DLD1 (cell line): ENCODE measurements around the gene PDE6C.
"Not testable (repeated sequence)": the region's sequence is repeated elsewhere in the genome, so short reads cannot be mapped to it uniquely, and the experiment has no call there.

Experiments used
- in situ Hi-C: cut with HindIII; loops from 2 replicates; pipeline ENCODE4 v1.10.0; 2017; ENCODE audit warnings: low sequenced_read_pairs

PDE6C gene

DNA sequence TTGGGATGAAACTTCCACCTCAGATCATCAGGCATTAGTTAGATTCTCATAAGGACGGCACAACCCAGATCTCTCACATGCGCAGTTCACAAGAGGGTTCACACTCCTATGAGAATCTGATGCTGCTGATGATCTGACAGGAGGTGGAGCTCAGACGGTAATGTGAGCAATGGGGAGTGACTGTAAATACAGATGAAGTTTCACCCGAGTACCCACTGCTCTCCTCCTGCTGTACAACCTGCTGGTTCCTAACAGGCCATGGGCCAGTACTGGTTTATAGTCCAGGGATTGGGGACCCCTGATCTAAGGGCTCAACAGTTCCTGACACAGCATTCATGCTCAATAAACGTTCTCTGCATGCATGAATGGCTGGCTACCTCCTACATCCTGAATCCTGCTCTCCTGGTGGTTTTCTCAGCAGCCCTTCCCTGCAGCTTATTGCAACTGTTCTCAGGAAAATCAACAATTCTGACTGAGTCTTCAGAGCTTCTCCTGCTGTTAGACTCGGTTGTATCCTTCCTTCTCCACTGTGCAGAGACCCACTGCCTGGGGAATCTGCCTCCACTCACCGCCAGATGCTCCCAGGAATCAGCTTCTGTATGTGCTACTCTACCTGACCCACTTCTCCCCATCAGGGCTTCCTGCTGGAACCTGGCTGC is 17.4 kb downstream of the PDE6C start:
- in situ Hi-C loops, result loop anchor here (5.0 kb wide), 1 partner anchor 57 kb away; no protein-coding TSS in a partner anchor

DNA sequence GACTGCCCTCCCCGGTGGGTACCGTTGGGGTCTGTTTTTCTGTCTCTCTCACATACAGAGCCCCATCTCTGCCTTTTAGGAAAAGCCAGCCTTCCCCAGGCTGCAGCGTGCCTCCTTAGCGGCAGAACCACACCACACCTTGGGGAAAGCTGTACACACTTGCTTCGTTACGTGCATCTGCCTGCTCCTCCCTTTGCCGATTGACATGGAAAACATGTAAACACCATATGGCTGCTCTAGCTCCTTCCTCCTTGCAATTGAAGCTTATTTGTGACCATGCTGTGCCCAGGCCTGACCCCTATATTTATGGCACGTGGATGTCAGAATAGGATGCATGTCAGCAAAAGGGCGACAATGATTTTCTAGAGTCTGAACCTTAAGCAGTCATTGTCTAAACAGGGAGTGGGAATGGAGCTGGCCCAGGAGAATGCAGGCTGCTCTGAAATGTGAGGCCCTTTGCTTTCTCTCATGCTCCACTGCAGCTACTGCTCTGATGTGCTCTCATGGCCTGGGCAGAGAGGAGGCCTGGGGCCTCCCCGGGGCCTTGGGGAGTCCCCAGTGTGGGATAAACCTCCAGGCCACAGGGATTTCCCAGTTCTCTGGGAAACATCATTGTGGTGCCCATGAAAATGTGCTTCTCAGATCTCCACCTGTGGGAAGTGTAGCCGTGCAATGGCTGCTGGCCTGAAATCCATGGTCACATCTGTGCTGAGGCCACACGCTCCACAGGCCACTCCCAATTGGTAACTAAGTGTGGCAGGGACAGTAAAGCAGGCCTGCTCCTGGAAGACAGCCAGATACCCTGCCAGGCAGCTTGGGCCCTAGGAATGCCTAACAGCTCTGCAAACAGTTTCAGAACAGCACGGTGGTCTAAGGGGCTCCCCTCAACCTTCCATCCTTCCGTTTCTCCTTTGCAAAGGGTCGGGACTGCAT is 18.6 kb downstream of the PDE6C start:
- in situ Hi-C loops, result loop anchor here (5.0 kb wide), 1 partner anchor 59 kb away; no protein-coding TSS in a partner anchor

DNA sequence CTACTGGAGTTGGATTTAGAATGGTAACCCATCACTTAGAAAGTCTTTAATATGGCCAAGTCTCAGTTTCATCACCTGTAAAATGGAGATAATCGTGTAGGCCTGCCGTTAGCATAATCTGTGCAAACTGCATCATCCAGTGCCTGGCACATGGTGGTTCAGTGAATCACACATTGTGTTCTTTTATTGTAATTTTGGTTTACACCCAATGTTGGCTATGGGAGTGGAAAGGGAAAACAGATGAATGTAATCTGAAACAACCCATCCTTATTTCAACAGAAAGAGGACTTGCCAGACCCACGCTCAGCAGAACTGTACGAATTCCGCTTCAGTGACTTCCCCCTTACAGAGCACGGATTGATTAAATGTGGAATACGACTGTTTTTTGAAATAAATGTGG is 27.5 kb downstream of the PDE6C start:
- in situ Hi-C loops, result no loop called here

DNA sequence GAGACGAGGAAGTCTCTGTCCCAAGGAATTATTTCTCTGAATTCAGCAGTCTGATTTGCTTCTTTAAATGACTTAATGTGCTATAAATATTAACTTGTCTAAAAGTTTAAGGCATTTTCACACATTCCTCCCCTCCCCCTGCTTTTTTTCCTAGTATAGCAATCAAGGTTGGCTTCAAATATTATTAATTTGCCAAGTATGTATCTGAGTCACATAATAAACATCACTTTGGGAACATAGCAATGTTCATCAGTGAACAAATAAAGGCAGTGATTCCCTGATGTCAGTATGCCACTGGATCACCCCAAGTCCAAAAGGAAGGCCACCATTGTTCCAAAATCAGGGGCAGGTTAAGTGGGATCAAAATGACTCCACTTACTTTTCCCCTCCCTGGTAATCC is 40.5 kb downstream of the PDE6C start:
- in situ Hi-C loops, result no loop called here

DNA sequence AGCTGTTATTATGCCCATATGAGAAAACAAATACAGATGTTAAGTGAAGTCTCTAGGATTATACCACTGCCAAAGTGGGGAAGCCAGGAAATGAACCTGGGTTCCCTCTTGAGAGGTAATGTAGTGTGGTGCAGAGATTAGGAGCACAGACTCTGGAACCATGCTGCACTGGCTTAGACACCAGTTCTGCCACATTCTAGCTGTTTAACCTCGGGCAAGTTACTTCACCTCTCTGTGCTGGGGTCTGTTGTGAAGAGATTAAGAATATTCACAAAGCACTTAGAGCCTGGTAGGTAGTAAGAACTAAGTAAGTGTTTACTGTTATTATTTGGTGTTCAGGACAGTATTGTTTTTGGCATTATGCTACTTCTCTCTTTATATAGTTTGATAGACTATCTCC is 41.9 kb downstream of the PDE6C start:
- in situ Hi-C loops, result no loop called here

DNA sequence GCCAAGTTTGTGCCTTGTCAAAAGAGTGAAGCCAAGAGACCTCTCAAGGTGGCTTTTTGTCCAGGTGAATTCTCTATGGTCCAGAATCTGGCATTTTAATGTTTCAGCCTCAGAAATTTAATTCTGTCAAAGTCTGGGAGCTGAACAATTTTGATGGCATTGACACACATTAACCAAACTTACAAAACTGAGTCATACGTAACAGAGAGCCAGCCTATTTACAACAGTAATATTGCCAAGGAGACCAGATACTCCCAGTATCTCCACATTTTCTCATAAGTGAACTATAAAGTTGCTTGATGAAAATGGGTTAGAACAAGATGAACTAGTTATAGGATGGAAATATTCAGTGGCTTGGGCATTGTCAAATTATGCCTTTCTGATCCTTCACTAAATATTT is 43.8 kb downstream of the PDE6C start:
- in situ Hi-C loops, result no loop called here

DNA sequence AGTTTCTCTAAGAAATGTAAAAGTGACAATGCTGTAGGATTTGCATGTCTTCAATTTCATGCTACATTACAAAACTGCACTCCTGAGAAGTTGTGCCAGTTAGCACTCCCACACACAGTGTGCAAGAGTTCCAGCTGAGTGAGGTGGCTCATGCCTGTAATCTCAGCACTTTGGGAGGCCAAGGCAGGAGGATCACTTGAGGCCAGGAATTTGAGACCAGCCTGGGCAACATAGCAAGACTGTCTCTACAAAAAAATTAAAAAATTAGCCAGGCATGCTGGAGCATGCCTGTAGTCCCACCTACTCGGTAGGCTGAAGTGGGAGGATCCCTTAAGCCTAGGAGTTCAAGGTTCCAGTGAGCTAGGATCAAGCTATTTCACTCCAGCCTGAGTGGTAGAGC is 45.4 kb downstream of the PDE6C start:
- in situ Hi-C loops, result no loop called here

DNA sequence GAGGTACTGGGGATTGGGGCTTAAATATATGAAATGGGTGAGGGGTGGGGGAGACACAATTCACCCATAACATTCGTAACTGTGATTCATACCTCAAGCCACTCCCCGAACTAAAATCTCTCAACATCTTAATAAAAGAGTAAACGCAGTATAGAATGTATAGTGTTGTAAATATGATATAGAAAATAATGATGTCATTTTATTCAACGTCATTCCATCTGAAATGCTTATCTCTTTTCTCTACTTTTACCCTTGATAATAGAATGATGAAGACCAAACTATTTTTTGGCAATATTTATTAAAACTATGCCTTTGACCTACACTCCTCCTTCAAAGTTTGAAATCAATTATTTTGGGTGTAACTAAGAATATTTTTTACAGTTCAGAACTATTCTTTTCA is 53.7 kb downstream of the PDE6C start:
- in situ Hi-C loops, result no loop called here

DNA sequence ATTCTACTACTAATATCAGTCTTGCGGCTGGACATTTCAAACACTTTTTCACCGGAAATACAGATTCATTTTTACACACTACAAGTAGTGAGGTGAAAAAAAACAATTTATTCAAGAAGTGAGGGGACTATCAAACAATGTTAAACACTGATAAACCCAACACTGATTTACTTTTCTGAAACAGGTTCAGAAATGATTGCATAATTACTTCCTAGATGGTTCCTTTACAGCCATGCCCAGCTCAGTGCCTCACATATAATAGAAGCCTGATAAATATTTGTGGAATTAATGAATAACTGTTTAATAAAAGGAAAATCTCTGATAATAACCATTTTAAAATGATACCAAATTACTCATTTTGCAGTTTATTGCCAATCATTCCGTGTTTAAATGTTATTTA is 55.5 kb downstream of the PDE6C start:
- in situ Hi-C loops, result no loop called here

DNA sequence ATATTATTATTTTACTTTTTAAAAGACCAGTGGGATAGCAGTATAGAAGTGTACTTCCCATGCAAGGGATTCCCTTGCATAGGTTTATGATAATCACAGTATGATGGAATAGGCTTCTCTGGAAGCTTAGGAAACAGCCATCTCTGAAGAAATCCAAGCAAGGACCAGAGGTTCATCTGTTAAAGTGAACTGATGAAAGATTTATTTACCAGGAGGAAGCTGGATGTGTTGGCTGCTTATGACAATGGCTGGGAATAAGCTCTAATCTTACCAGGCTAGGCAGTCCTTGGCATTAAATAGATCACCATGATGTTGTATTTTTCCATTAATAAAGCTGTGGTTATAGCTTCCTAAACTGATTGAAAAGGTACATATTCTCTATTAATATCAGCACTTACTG is 58.0 kb downstream of the PDE6C start:
- in situ Hi-C loops, result no loop called here

DNA sequence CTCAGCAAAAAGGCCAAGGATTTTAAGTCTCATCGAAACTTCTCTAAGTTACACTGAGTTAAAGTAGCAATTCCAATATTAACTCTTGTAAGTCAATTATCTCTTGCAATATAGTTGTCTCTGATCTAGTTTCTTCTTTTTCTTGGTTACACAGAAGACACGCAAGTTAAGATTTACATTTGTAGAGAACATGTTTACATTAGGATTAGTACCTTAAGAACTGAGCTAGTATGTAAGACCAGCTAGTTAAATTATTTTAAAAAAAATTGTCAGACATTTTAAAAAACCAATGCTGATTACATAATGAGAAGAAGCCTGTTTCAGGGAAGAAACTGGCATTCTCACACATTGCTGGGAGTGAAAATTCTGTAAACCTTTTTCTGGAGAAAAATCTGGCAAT is 58.7 kb downstream of the PDE6C start:
- in situ Hi-C loops, result no loop called here

DNA sequence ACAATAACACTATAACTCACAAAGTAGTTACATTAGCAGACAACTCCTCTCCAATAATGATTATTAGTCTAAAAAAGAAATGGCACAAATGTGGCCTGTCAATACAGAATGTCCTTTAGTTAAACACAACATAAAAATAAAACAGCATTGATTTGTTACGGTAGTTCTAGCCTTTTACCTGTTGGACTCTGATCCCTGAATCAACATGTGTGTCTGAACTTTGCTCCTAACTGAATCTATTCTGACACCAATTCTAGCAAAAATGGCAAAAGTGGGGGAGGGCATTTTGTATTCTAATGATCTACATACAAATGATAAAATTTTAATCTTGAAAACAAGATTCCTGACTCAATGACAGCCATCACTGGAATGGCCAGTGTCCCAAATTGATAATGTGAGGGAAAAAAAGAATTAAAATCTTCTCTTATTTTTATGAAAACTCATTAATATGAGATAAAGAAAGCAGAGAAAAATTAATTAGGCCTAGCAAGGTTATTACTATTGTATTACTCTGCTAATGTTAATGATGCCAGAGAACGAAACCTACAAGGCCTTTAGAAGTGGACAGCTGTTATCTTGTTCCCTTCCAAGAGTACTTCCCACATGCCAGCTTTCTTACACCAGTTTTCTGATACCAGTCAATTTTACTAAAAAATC is 59.8 kb downstream of the PDE6C start:
- in situ Hi-C loops, result no loop called here

DNA sequence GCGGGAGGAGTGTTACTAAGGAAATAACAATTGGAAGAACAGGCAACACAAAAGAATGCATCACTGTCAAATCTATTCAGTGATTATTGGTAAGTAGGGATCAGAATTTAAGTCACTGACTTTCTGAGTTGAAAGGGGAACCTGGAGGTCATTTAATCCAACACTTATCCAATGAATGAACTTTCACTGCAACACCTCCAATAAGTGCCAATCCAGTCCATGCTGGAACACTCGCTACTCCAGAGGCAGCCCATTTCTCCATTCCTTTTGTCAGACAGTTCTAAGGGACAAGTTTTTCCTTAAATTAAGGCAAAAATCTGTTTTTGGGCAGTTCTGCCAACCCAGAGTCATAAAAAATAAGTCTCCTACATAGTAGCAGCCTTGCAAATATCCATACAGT is 60.6 kb downstream of the PDE6C start:
- in situ Hi-C loops, result no loop called here

DNA sequence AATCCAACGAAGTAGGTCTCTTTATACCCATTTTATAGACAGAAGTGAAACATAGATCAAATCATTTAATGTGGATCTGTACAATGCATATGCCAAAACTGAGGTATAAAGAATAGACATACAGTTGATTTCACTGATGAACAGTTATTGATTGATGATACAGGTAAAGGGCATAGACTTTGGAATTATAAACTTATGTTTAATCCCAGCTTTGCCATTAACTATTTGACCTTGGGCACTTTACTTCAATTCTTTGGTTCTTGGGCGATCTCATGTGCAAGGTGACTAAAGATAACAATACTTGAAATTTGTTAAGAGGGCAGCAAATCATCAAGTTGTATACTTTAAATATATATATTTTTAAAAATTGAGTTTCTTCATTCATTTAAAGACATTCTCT is 61.5 kb downstream of the PDE6C start:
- in situ Hi-C loops, result no loop called here

DNA sequence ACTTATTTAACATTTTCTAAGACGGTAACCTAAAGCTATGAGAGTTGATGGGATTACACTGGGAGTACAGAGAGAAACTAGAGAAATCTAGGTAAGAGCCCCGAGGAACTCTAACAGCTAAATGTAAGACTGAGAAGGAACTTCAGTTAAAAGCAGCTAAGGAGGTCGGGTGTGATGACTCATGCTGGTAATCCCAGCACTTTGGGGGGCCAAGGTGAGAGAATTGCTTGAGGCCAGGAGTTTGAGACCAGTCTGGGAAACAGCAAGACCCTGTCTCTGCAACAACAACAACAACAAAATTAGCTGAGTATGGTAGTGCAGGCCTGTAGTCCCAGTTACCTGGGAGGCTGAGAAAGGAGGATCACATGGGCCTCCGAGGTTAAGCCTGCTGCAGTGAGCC is 66.0 kb downstream of the PDE6C start:
- in situ Hi-C loops, result no loop called here

DNA sequence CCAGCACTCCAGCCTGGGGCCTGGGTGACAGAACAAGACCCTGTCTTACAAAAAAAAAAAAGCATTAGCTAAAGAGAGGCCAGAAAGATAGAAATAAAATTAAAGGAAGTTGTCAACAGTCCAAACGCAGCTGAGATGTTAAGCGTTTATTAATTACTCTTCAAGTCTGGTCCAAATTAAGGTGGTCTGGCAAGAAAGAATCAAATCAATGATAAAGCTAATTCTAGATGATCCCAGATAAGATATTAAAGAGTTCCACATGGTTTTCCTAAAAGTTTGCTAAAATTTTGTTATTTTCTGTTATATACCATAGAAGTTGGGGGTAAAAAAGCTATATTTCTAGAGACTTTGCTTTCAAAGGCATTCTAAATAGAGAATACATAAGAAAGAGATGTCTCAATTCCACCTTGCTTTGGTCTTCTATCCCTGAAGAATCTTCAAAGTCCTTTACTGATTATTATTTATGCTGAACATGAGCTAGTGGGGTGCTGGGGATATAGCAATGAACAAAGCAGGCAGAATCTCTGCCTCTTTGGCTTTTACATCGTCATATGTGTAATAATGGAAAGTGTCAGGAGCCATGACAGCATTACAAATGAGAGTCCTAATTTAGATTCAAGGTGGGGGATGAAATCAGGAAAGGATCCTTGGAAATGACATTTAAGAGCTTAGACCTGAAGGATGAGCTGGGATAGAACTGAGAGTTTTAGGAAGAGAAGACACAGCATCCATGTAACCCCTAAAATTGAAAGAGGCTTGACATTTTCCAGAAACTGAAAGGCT is 66.7 kb downstream of the PDE6C start:
- in situ Hi-C loops, result no loop called here

DNA sequence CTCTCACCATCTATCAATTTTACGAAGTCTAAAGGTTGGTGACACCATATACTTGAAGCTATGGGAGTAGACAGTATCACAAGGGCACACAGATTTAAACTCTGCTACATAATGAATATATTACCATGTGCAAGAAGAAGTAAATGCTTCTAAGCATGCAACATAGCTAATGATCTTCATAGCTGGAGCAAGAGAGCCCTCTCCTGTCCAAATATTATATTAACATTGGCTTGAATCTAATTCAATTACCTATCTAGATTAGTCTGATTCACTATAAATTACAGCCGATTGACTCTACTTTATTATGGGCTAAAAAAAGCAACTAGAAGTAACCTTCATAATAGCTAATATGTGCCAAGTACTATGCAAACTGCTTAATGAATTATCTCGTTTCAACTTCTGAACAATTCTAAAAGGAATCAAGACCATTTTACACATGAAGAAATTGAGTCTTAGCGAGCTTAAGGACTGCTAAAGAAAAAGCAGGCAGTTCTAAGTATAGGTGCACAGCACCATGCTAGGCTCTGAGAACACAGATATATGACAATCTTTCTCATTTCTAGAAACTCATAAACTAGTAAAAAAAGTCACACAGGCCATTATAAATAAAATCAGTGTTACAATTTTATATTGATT is 68.2 kb downstream of the PDE6C start:
- in situ Hi-C loops, result no loop called here

DNA sequence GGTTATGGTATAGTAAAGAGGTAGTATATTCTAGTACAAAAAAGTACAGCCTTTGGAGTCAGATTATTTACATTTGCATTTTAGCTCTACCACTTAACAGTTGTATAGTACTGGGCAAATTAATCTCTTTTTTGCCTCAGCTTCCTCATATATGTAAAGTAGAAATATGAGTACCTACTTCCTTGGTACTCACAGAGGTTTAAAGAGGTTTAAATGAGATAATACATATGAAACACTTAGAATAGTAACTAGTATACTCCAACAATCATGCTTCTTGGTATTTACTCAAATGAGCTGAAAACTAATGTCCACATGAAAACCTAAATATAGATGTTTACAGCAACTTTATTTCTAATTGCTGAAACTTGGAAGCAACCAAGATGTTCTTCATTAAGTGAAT is 75.4 kb downstream of the PDE6C start:
- in situ Hi-C loops, result no loop called here

DNA sequence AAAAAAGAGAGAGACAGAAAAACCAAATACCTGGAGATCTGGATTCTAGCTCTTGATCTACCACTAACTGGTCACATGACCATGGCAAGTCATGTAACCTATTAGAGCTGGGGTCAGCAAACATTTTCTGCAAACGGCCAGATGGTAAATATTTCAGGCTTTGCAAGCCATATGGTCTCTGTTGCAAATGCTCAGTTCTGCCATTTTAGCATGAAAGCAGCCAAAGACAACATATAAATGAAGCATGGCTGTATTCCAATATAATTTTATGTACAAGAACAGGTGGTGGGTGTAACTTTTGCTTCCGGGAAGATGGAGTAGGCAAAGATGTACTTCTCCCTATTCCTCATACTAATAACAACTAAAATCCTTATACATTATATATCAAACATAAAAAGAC is 83.4 kb downstream of the PDE6C start:
- in situ Hi-C loops, result no loop called here

DNA sequence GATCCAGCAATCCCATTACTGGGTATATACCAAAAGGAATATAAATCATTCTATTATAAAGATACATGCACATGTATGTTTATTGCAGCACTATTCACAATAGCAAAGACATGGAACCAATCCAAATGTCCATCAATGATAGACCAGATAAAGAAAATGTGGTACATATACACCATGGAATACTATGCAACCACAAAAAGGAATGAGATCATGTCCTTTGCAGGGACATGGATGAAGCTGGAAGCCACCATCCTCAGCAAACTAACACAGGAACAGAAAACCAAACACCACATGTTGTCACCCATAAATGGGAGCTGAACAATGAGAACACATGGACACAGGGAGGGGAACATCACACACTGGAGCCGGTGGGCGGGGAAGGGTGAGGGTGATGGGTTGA is 84.2 kb downstream of the PDE6C start:
- in situ Hi-C loops, result not testable (repeated sequence)

DNA sequence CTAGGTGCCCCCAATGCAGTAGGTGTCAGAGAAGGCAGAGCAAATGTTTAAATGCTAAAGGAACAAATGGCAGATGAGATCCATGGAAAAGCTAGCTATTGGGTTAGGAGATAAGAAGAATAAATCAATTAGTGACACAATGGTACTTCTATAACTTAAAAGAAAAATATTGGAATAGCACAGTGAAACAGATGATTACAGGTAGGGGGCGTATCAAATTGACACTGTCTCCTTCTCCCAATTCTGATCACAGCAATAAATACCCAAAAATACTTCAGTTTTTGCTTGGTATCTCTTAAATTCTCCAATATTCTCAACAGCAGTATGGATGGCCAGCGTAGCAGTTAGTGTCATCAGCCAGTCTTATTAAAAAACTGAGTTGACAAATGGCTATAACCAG is 84.9 kb downstream of the PDE6C start:
- in situ Hi-C loops, result no loop called here
